Mucosa of descending colon (tissue), 3 donors: ENCODE results near the gene GPC6. TPM values are rescaled to one million over a fixed set of nuclear protein-coding genes. Genes with fewer than 3 reads are reported as not detected.
A peak's percentile ranks its signal among the peaks of the same experiment; 100 is the strongest.

Experiments
- ATAC-seq: fragments of 200-7000 bp; cut with Tn5 transposase; one replicate; pipeline ENCODE4 v1.9.1; 2020; ENCODE audit warnings: mild to moderate bottlenecking, moderate library complexity
- DNase-seq, 3 donors: peaks; one replicate each; pipeline ENCODE4 v3.0.0-alpha.2; 2020
- H3K36me3 ChIP-seq: fragments of 200-600 bp; one replicate; pipeline ENCODE4 v1.8.0; 2021; ENCODE audit warnings: low read depth, mild to moderate bottlenecking
- H3K4me1 ChIP-seq: fragments of 200-600 bp; one replicate; pipeline ENCODE4 v1.8.0; 2021; ENCODE audit warnings: low read depth, mild to moderate bottlenecking
- H3K4me3 ChIP-seq: fragments of 200-600 bp; one replicate; pipeline ENCODE4 v1.8.0; 2021; ENCODE audit warnings: mild to moderate bottlenecking
- H3K9me3 ChIP-seq: fragments of 200-600 bp; one replicate; pipeline ENCODE4 v1.8.0; 2021; ENCODE audit warnings: mild to moderate bottlenecking
- CTCF ChIP-seq: fragments of 200-600 bp; IDR thresholded peaks from one replicate; pipeline ENCODE4 v1.8.0; 2022; ENCODE audit warnings: antibody characterized with exemption, mild to moderate bottlenecking
- intact Hi-C, 2 donors: fragments of 100-400 bp; cut with DNase I in 1 of 2; cut with micrococcal nuclease in 1 of 2; formaldehyde crosslinking; loops; one replicate each; pipeline versions ENCODE4 v1.11.0 to v1.11.1; 2022; cut with DNase I, micrococcal nuclease
- total RNA-seq, 3 donors: library from RNA; stranded (reverse); fragmentation: NEBNext Ultra II Directional in 2 of 3; extraction: Animal tissue kit (Norgen Biotek cat#: 25700) in 2 of 3; gene quantifications; one replicate each; pipeline versions ENCODE4 v1.2.1 to v1.2.4, GENCODE V29; 2021 to 2023
- donor health status: DM: no; HTN: no; CAD: no; lungs with moderate emphysema.
- donor health status: DM: no; HTN: no; CAD: no.
- donor health status: DM: no; HTN: yes; CAD: no.

Gene GPC6
- total RNA-seq, 3 donors from 2014 or later: 2.7 to 11.3 (median 7.5) TPM

- intact Hi-C loops: no loop called here
- ATAC-seq (no peak), DNase-seq (no peak)
- H3K4me1 ChIP-seq: no peaks in the 10 kb centered on the region
- no peak overlapping the region for H3K4me3 ChIP-seq
- no peaks in the 10 kb centered on the region for H3K9me3 ChIP-seq
- no peak for TF ChIP-seq CTCF
- H3K36me3 ChIP-seq: no peaks in the 10 kb centered on the region
These were observed 1034.6 kb downstream of the GPC6 start for GRCh38 chr13:94261163-94261562.

- intact Hi-C loops: no loop called here
- Histone ChIP-seq H3K9me3 (no peaks in the 10 kb centered on the region), H3K36me3 (no peaks in the 10 kb centered on the region), H3K4me3 (no peak overlapping the region), H3K4me1 (no peaks in the 10 kb centered on the region)
- no peak for TF ChIP-seq CTCF
- ATAC-seq (peak; percentile 55), DNase-seq (no peak)
These were observed 1036.4 kb downstream of the GPC6 start for GRCh38 chr13:94263038-94263437.

GRCh38 chr13:94267581-94268366 is 1041.2 kb downstream of the GPC6 start:
- H3K36me3 ChIP-seq: no peaks in the 10 kb centered on the region
- H3K4me3 ChIP-seq: no peak overlapping the region
- intact Hi-C loops: no loop called here
- ATAC-seq (no peak), DNase-seq (no peak)
- H3K4me1 ChIP-seq: no peaks in the 10 kb centered on the region
- H3K9me3 ChIP-seq: no peaks in the 10 kb centered on the region
- TF ChIP-seq CTCF: no peak

GRCh38 chr13:94268661-94269060 is 1042.1 kb downstream of the GPC6 start:
- intact Hi-C loops: no loop called here
- no peak for TF ChIP-seq CTCF
- no peak for DNase-seq
- Histone ChIP-seq H3K9me3 (no peaks in the 10 kb centered on the region), H3K4me3 (no peak overlapping the region), H3K4me1 (no peaks in the 10 kb centered on the region), H3K36me3 (no peaks in the 10 kb centered on the region)
- no peak for ATAC-seq

GRCh38 chr13:94269557-94269956 is 1043.0 kb downstream of the GPC6 start:
- TF ChIP-seq CTCF: no peak
- Histone ChIP-seq H3K4me3 (no peak overlapping the region), H3K36me3 (no peaks in the 10 kb centered on the region), H3K9me3 (no peaks in the 10 kb centered on the region), H3K4me1 (peaks cover 2% of the 10 kb centered on the region)
- no peak for ATAC-seq
- intact Hi-C loops: no loop called here
- no peak for DNase-seq
